ENCODE measurements around the gene ACSS1. TPM values are rescaled to one million over a fixed set of nuclear protein-coding genes. Genes with fewer than 3 reads are reported as not detected.

ACSS1 gene
- total RNA-seq, 1 experiment from 2014 or later: 1.5 TPM

- no peaks in the 10 kb centered on the region for H3K36me3 Mint-ChIP-seq
- ATAC-seq: no peak
- peaks cover 46% of the 10 kb centered on the region for H3K27me3 Mint-ChIP-seq (ENCODE audit: low read depth)
- ChIA-PET CTCF (interaction anchor here (0.6 to 1.0 kb wide), 3 partner anchors 11 to 136 kb away, joined by 3 read pairs; no protein-coding TSS in a partner anchor), POLR2A (interaction anchor here (0.5 to 0.6 kb wide), 2 partner anchors 178 to 339 kb away, joined by 3 to 4 read pairs; no protein-coding TSS in a partner anchor)
- TF ChIP-seq MYBL2 (CRISPR knock-in tag; IDR thresholded peaks at IDR 0.05) (no peak), ZNF425 (CRISPR knock-in tag; conservative IDR thresholded peaks at IDR 0.05) (no peak), FOXP1 (CRISPR knock-in tag; IDR thresholded peaks at IDR 0.05; ENCODE audit: borderline replicate concordance) (no peak), SMAD3 (CRISPR knock-in tag; IDR thresholded peaks at IDR 0.05; ENCODE audit: borderline replicate concordance) (no peak), NR1H2 (CRISPR knock-in tag; IDR thresholded peaks at IDR 0.05) (no peak), CBFB (CRISPR knock-in tag; IDR thresholded peaks at IDR 0.05; ENCODE audit: low read depth) (no peak), FOXJ3 (CRISPR knock-in tag; IDR thresholded peaks at IDR 0.05; ENCODE audit: borderline replicate concordance) (no peak), ZNF219 (CRISPR knock-in tag; IDR thresholded peaks at IDR 0.05; ENCODE audit: borderline replicate concordance) (no peak), SP1 (CRISPR knock-in tag; conservative IDR thresholded peaks at IDR 0.05) (no peak), NFATC4 (CRISPR knock-in tag; IDR thresholded peaks at IDR 0.05) (no peak), ATF1 (CRISPR knock-in tag; IDR thresholded peaks at IDR 0.05) (no peak), NR3C1 (CRISPR knock-in tag; conservative IDR thresholded peaks at IDR 0.05; ENCODE audit: low read depth) (no peak), MXD4 (CRISPR knock-in tag; IDR thresholded peaks at IDR 0.05; ENCODE audit: borderline replicate concordance) (no peak), GTF2I (CRISPR knock-in tag; conservative IDR thresholded peaks at IDR 0.05) (no peak), ESRRA (CRISPR knock-in tag; IDR thresholded peaks at IDR 0.05; ENCODE audit: borderline replicate concordance) (no peak), SOX15 (CRISPR knock-in tag; IDR thresholded peaks at IDR 0.05) (no peak), NR2C2 (CRISPR knock-in tag; IDR thresholded peaks at IDR 0.05) (no peak), ZNF317 (CRISPR knock-in tag; IDR thresholded peaks at IDR 0.05; ENCODE audit: borderline replicate concordance, low read depth) (no peak)
- TF ChIP-seq, protein P1, sequence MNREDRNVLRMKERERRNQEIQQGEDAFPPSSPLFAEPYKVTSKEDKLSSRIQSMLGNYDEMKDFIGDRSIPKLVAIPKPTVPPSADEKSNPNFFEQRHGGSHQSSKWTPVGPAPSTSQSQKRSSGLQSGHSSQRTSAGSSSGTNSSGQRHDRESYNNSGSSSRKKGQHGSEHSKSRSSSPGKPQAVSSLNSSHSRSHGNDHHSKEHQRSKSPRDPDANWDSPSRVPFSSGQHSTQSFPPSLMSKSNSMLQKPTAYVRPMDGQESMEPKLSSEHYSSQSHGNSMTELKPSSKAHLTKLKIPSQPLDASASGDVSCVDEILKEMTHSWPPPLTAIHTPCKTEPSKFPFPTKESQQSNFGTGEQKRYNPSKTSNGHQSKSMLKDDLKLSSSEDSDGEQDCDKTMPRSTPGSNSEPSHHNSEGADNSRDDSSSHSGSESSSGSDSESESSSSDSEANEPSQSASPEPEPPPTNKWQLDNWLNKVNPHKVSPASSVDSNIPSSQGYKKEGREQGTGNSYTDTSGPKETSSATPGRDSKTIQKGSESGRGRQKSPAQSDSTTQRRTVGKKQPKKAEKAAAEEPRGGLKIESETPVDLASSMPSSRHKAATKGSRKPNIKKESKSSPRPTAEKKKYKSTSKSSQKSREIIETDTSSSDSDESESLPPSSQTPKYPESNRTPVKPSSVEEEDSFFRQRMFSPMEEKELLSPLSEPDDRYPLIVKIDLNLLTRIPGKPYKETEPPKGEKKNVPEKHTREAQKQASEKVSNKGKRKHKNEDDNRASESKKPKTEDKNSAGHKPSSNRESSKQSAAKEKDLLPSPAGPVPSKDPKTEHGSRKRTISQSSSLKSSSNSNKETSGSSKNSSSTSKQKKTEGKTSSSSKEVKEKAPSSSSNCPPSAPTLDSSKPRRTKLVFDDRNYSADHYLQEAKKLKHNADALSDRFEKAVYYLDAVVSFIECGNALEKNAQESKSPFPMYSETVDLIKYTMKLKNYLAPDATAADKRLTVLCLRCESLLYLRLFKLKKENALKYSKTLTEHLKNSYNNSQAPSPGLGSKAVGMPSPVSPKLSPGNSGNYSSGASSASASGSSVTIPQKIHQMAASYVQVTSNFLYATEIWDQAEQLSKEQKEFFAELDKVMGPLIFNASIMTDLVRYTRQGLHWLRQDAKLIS (CRISPR knock-in tag; IDR thresholded peaks at IDR 0.05; ENCODE audit: borderline replicate concordance): no peak
- H3K9me3 Mint-ChIP-seq: no peaks in the 10 kb centered on the region
- no peak overlapping the region for H3K4me3 Mint-ChIP-seq
- DNase-seq (ENCODE audit: low spot score): no peak
- H3K4me1 Mint-ChIP-seq: peaks cover 12% of the 10 kb centered on the region; the same call in 1 of the 2 replicates
- H3K27ac Mint-ChIP-seq: no peak overlapping the region
Observed at GRCh38 chr20:25054096-25054820, 3.7 kb downstream of the ACSS1 start.

Data from WTC11 (cell line).